Posterior cingulate gyrus (tissue), 11 donors: ENCODE data around the gene ROR1.
A peak's percentile ranks its signal among the peaks of the same experiment; 100 is the strongest.

Experiments
- DNase-seq, 10 donors: peaks; one replicate each; pipeline versions ENCODE4 v3.0.0 to v3.0.0-alpha.2; 2020 to 2021; ENCODE audit warnings: mixed read lengths in 3 of 10
- intact Hi-C: fragments of 100-400 bp; cut with DNase I; formaldehyde crosslinking; loops from one replicate; pipeline ENCODE4 v1.15.1; 2023

ROR1 gene

DNA sequence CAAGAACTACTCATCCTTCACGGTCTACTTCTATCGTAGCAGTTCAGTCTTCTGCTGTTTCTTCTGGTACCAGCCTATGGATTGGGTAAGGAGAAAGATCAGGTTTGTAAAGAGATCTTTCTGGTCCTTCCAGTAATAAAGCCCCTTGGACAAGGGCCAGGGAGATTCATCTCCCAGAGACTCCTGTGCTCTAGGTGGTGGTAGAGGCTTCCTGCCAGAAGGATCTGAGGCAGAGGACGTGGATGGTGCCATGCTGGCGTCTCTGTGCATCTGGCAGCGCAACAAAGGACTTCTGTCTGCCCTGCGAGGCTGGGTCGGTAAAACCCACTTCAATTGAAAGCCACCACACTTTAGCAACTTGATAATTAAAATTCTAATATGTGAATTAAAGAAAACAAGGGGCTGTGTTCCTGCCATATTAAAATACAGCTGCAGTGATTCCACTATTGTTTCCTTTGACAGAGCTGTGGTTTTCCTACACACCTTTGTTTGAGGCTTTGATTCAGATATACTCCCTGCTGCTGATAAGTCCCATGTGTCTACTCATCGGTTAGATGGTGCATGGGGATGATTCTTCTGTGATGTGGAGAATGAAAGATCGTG lies 73.6 kb downstream of the ROR1 start:
- peak in 3 of 10 donors; percentile 33 to 82 (median 39) for DNase-seq
- intact Hi-C loops = no loop called here

DNA sequence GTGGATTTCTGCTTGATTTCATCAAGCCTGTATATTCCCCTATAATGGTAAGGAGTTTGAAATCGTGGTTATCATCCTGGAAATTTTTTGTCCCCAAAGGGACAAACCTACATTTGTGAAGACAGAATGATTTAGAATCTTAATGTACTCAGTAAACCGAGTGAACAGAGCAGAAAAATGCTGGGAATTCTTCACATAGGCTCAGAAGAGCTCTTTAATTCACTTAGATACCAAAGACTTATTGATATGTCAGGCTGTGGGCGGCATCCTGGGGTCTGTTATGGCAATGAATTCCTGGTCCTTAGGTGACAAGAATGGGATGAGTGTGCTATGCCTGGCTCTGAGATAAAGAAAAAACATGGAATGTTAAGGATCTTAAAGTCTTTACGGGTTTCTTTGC lies 74.9 kb downstream of the ROR1 start:
- no peak for DNase-seq

DNA sequence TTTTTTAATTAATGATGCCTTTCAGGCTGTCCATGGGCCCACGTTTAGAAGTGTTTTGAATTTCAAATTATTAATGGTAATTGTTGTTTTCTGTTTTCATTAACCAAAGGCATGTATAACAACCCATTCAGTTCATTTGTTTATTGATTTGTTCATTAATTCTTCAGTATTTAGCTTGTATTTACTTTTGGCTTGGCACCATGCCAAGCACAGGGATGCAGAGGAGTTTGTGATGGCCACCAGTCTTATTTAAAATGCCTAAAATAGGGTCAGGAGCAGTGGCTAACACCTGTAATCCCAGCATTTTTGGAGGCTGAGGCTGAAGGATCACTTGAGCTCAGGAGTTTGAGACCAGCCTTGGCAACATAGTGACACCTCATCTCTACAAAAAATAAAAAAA lies 75.3 kb downstream of the ROR1 start:
- intact Hi-C loops = no loop called here
- no peak for DNase-seq

More for the DNA sequence above, 74.9 kb downstream of the ROR1 start:
- intact Hi-C loops = no loop called here

DNA sequence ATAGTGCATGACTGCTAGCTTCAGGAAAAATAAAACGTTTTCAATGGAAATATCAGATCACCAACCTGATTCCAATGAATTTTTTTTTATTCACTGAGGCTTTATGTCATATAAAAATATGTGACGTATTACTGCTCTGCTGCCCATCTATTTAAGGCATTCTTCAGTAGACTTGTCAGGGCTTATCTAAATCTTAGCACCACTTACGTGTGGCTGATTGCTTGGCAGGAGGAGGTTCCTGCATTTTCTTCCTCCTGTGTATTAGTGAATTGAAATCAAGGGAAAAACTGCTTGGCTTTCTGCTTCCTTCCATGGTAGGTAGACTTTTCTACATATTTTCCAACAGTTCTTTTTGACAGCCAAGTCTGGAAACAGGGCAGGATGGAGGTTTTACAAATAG lies 80.3 kb downstream of the ROR1 start:
- no peak for DNase-seq

DNA sequence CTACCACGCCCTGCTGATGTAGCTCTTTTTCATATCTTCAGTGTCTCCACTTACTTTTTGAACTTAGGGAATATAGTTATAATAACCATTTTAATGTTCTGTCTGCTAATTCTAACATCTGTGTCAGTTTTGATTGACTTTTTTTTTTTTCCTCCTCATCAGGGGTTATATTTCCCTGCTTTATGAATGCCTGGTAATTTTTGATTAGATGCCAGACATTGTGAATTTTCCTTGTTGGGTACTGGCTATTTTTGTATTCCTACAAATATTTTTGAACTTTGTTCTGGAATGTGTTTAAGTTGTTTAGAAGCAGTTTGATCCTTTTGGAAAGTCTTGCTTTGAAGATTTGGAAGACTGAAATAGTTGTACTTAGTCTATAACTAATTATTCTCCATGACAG lies 82.1 kb downstream of the ROR1 start:
- DNase-seq = no peak
- intact Hi-C loops = no loop called here

More for the DNA sequence above, 80.3 kb downstream of the ROR1 start:
- intact Hi-C loops = no loop called here

DNA sequence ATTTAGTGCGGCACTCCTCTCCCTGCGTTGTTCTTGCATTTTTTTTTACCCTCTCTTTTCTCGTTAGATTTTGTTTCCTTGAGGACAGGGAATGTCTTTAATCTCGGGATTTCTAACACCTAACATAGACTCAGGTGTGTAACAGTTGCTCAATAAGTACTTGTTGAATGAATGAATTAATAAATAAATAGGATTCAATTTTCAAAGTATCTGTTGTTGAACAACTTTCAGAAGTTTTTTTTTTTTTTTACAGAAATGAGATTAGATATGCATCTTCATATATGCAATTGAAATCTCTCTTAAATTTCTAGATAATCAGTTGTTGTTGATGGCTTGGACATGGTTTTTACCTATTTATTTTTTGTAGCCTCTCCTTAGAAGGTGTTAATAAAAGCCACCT lies 83.1 kb downstream of the ROR1 start:
- intact Hi-C loops = no loop called here
- DNase-seq = no peak

DNA sequence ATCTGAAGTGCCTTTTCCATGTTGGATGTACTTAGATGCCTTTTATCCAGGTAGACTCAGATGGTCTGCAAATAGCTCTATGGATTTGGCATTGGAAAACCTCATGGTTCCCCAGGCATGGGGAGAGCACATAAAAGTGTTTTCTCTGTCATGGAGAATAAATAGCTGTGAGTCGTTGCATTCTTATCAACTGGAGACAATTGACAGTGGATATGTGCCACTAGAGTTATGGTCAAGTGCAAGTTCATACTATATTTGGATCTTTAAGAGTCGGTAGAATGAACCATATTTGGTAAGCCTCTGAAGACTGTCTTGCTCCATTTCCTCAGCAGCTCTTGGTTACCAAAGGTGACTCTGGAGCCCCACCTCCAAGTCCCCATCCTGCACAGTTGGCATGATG lies 83.7 kb downstream of the ROR1 start:
- intact Hi-C loops = no loop called here
- DNase-seq = no peak

DNA sequence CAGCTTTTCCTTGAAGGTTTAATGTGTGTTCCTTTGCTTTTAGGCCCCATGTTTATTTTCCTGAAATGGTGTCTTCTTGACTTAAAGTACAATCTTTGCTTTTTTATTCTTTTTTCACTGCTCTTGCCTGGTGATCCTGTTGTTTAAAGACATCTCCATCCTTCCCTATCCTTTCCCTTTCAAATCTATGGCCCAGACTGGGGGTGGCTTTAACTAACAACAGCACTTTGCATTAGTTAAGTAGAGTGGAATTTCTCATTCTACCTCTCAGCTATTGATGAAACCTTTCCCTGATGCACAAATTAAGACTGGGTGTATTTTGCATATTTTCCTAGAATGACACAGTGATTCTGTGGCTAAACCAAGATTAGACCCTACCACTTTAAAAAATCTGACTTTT lies 84.3 kb downstream of the ROR1 start:
- DNase-seq = no peak
- intact Hi-C loops = no loop called here

DNA sequence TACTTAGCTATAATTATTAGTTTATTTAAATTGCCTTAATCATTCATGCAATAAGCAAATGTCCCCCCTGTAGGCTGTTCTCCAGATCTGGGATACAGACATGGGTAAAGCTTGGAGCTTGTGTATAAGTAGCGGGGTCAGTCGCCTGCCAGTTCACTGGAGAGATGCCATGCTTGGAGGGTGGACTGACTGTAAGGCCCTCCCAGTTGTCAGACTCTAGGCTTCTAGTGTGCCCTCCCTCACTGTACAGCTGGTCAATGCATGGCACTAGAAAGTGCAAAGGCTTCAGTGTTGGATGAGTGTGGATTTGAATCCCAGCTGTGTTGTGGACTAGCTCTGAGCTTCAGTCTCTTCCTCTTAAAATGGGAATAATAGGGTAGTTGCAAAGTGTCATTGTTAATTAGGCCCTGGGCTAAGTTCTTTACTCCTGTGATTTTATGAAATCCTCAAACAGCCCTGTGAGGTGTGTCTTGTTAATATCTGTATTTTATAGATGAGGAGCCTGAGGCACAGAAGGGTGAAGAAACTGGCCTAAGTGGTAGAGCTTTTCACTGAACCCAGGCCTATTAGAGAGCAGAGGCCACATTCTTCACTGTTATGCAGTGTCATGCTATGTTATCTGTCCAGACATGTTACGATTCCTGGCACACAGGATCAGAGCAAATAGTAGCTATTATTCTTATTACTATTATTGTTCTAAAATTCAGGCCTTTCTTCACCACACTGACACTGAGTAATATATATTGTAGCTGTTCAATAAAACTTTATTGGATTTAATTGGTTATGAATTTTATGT lies 85.9 kb downstream of the ROR1 start:
- DNase-seq = no peak
- intact Hi-C loops = no loop called here

DNA sequence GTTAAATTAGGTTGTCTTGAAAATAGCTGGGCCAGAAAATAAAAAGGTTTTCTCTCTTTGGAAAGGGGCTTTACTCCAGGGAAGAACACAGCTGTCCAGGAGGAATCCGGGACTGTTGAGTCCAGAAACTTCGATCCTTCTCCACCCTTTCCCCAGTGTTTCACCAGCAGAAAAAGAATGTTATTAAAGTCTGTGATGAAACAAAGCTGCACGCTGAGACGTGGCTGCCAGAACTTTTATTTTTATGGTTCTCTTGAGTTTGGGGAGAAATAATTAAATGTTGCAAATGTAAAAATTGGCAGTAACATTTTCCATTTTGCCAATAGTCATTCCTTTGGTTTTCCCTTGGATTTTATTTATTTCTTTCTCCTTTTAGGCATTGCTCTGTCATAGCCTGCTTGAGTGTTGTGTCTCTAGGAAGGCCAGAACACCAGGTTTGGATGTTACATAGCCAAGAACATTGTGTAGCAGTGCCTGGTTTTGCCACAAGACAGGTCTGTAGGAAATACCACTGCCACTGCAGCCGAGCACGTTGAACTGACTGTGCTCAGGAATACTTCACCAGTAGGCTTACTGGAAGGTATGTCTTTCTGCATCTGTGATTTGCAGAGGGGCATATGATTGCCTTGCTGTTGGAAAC lies 87.4 kb downstream of the ROR1 start:
- intact Hi-C loops = no loop called here
- no peak for DNase-seq

DNA sequence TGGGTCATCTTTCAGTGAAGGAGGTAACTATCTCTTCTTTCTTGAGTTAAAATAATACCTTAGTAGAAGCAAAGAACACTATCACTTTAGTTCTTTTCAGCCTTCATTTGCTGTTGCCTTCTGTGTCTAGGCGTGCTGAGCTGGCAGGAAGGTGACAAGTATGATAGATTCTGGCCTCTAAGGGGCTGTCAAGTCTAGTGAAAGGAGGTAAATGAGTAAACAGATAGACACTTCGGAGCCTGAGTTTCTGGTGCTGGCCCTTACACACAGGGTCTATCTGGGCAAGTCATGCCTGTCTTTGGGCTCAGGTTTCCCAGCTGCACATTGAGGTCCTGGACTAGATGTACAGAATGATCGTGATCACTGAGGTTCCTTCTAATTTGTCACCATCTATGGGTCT lies 89.3 kb downstream of the ROR1 start:
- no peak for DNase-seq
- intact Hi-C loops = no loop called here

DNA sequence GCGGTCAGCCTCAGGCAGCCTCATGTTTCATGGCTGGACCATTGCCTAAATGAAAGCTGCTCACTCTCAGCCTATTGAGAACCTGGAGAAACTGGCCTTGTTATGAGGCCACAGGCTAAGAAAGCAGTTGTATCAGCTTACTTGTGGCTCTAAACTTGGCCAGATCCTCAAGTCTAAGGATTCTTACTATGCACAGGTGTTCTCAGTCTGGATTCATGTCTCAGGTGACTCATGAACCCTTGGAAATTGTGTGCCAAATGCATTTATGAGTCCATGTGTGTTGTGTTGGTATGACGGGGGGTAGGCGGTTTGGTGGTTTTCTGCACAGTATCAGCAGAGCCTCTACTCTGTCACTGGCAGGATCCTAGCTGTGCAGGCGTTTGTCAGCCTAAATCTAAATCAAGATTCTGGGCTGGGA lies 90.4 kb downstream of the ROR1 start:
- no peak for DNase-seq
- intact Hi-C loops = no loop called here

DNA sequence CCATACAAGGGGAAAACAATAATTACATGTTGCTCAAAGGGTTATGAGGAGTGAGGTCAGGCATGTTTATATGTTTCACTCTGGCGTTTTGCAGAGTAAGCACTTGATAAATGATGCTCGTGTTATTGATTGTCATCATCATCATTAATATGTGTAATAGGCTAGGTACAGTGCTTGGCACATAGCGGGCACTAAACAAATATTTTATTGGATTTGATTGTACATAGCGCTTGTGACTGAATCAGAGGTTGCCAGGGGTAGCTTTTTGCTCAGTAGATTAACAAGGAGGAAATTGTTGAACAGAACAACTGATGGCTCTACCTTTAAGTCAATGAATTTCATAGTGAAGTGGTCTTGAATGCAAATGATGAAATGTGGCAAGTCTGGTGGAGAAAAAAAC lies 91.7 kb downstream of the ROR1 start:
- DNase-seq = no peak
- intact Hi-C loops = no loop called here

DNA sequence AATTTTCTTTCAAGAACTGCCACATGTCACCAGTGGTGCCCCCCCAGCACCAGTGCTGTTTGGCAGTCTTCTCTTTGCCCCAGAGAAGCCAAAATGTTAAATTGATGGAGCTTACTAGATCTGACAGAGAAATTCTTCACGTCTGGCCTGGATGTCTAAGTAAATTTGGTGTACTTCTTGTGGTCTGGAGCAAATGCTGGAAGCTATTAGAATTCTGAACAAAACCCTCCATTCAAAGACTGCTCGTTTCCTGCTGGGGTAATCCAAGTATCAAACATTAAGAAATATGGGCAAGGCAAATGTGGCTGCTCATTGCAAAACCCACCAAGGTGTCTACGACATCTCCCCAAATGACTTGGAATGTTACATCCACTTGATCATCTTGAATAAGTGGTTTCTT lies 92.3 kb downstream of the ROR1 start:
- intact Hi-C loops = no loop called here
- DNase-seq = no peak

DNA sequence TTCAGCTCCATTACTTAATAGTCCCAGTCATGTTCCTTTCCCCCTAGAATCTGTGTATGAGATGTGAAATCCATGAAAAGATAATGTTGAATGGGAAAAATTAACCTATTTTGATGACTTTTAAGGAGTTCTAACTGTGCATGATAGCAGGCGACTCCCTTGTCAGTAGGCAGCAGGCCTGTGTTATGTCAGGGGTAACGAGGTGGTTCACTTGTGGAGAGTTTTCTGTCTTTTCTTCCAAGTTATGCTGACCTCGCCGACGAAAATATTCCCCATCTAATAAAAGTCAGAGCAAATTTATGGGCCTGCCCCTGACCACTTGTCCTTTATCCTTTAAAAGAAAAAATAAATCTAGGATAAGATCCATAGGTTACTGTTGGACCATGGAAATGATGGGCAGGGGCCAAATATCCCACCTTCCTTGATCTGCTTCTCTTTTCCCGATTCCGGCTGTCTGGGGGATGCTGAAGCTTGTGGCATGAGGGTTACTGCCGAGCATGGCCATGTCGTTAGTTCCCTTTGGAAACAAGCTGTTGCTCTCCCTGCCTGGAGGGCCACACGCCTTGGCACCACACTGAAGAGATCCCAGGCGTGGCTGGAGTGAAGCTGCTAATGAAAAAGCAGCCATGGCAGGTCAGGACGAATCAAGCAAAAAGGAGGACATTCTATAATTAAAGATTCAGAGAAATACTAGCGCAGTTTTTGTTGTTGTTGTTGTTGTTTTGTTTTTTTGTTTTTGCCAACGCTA lies 93.8 kb downstream of the ROR1 start:
- intact Hi-C loops = no loop called here
- DNase-seq = no peak

DNA sequence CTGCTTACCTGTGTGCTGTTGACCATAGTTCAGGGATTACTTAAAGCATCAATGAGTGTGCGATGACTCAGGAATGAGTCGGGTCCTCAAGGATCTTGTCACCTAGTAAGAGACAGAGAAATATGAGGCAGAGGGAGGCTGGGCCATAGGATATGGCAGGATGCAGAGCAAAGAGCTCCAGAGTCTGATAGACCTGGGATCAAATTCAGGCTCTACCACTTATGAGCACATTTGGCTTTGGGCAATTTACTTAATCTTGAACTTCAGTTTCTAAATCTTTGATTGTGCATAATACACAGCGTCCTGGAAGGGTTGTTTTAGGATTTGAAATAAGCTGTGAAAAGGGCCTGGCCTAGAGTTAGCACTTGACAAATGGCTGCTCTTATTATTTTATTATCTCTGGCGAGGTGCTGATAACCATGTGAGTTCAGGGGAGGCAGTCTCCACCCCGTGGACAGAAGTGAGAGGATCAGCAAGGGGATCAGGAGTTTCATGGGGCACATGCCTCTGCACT lies 94.5 kb downstream of the ROR1 start:
- no peak for DNase-seq
- intact Hi-C loops = no loop called here

DNA sequence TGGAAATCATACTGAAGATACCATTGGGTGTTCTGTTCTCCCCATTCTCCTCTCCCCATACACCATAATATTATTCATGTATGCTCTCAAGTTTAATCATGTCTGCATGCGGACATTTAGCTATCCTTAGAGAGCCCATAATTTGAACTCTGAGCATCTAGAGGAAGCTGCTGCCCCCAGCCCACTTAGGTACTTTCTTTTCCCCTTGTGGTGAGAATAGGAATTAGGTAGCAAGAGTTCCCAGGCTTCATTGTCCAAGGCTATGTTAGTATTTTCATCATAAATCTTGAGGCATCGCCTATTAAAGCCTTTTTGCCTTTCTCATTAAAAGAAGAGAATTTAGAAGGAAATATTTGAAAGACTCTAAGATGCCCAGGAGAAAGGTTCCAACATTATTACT lies 96.3 kb downstream of the ROR1 start:
- DNase-seq = no peak
- intact Hi-C loops = no loop called here

DNA sequence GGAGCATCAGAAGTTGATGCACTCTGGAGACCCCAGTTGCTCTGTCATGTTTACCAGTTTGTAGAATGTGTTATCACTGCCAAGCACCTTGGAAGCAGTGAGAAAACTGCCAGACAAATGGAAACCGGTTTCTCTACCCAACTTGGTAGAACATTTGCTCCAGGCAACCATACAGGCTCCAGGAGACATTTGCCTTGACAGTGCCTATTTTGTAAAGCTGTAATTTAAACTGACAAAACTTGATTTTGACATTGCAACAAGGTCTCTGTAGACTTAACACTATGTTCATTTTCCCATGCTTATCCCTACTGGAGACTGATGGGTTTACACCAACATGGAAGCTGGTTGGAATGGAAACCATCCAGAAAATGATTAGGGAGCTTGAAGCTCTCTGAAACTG lies 97.6 kb downstream of the ROR1 start:
- intact Hi-C loops = no loop called here

DNA sequence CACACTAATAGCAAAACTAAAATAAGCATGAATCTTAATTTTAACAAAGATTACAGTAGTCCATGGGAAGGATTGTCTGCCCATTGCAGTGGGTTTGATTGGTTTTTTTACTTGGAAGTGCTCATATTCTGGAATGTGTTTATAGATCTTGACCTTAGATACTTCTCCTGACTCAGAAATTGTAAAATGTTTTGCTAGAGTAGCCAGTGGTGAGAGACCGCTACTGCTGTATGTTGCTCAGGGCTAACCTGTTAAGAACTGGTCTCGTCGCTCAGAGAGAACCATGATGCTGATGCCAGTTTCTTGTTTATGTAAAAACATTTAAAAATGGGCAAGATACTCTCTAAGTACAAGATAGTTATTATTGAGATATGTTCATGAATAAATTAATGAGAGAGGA lies 99.9 kb downstream of the ROR1 start:
- no peak for DNase-seq
- intact Hi-C loops = no loop called here

More for the DNA sequence above, 97.6 kb downstream of the ROR1 start:
- DNase-seq = no peak

DNA sequence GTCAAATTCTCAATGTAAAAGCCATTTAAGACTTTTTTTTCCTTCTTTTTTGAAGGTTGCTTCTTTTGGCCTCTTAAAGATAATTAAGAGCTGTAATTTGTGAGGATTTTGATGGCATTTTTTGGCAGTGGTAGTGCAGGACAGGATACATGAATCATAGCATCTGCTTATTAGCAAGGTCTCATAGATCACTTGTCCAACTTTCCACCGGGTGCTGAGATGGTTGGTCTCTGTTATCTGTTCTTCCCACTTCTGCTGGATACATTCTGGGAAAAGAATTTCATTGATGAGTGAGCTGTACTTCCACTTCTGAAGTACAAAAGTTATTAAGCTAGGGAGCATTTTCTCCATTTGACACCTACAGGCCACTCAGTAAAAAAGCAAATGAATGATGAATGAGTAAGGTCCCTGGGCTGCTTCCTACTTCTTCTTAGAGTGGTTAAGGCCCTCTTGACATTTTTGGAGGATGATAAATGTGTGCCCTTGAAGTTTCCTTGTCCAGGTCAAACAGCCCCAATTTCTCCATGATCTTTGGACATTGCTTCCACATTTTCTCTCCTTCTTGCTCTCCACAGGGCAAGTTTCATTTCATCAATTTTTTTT lies 100.6 kb downstream of the ROR1 start:
- DNase-seq = no peak
- intact Hi-C loops = no loop called here

DNA sequence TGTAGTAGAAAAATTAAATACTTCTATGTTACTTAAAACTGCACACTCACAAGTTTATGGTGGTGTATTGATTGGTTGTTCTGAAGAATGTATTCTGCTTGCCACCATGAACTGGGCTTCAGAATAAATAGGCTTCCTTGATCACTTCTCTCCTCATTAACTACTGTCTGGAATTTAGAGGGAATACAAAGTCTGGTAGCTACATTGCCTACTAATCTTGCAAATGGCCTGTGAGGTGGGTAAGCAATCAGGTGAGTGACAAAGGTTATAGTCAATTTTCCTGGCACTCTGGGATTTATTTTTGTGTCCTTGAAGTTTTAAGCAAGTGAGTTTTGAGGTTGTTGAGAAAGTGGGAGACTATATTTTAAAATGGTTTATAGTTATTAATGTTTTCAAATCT lies 101.8 kb downstream of the ROR1 start:
- DNase-seq = no peak

More for the DNA sequence above, 101.8 kb downstream of the ROR1 start:
- intact Hi-C loops = no loop called here
